ENCODE data around the gene COMP. TPM values are rescaled to one million over a fixed set of nuclear protein-coding genes. Genes with fewer than 3 reads are reported as not detected.

COMP gene
- total and polyA plus RNA-seq, 10 of the 15 experiments (the other 5 are each of a cell fraction or from before 2014, with no cell fraction given), result 0.17 TPM; not detected in 9

GRCh38 chr19:18764591-18765051, 26.5 kb downstream of the COMP start:
- H3K36me3 ChIP-seq (ENCODE audit: control insufficient read depth in 2 of 2, insufficient read depth in 2 of 2, low read length in 1 of 2), result no peaks in the 10 kb centered on the region
- H4K20me1 ChIP-seq (ENCODE audit: control insufficient read depth, insufficient read depth), result no peaks in the 10 kb centered on the region
- intact Hi-C loops (cut with micrococcal nuclease; ENCODE audit: unreplicated experiment) (no loop called here), in situ Hi-C loops (cut with MboI) (no loop called here)
- no peak overlapping the region for H3K4me3 ChIP-seq
- RAD21 ChIA-PET (ENCODE audit: unreplicated experiment), result no interaction called here
- no TSS peak for BruUV-seq (replicated peaks)
- no peaks in the 10 kb centered on the region for H3K27me3 ChIP-seq (replicated peaks in 1 of 2; ENCODE audit: control insufficient read depth in 2 of 2, insufficient read depth in 2 of 2, low read length in 1 of 2)
- FAIRE-seq, result no peak
- no peak overlapping the region for H3K9ac ChIP-seq (ENCODE audit: control insufficient read depth, insufficient read depth, low read length)
- POLR2A ChIA-PET, result no interaction called here
- ATAC-seq, result peak; percentile 23; the same call in 2 of the 3 replicates
- CTCF ChIA-PET, result interaction anchor here (1.5 kb wide), 1 partner anchor 82 kb away, joined by 5 read pairs; no protein-coding TSS in a partner anchor
- no peaks in the 10 kb centered on the region for H3K9me3 ChIP-seq (replicated peaks; ENCODE audit: control insufficient read depth, insufficient read depth, low read length)
- no peak overlapping the region for H3K27ac ChIP-seq (ENCODE audit: control insufficient read depth, insufficient read depth)
- no peaks in the 10 kb centered on the region for H3K79me2 ChIP-seq (ENCODE audit: control insufficient read depth, insufficient read depth, low read length)
- WGBS (ENCODE audit: insufficient coverage, insufficient replicate concordance, low lambda C conversion rate, missing lambda C conversion rate), result 42% methylated on average over 4 of the region's 4 CpGs
- peaks cover 6% of the 10 kb centered on the region for H3K4me1 ChIP-seq (ENCODE audit: control insufficient read depth, insufficient read depth, low read length)
- SMC1A ChIA-PET (ENCODE audit: uncharacterized antibody, unreplicated experiment), result no interaction called here
- no peak overlapping the region for H2AFZ ChIP-seq (ENCODE audit: control insufficient read depth, low read depth, low read length)
- H3K4me2 ChIP-seq (ENCODE audit: control insufficient read depth, insufficient read depth), result no peak overlapping the region
- no peak for DNase-seq (ENCODE audit: low read depth, low spot score)
- no peak for TF ChIP-seq CHD4 (IDR thresholded peaks at IDR 0.05)
- TF ChIP-seq SMC3 (IDR thresholded peaks at IDR 0.05; ENCODE audit: borderline replicate concordance, low read length), result no peak
- no peak for TF ChIP-seq EGR1 (IDR thresholded peaks at IDR 0.05; ENCODE audit: borderline replicate concordance in 1 of 2, low read depth in 2 of 2, low read length in 2 of 2)
- no peak for TF ChIP-seq ZSCAN29 (IDR thresholded peaks at IDR 0.05)
- no peak for TF ChIP-seq HDAC6 (IDR thresholded peaks at IDR 0.05; ENCODE audit: unreplicated experiment)
- TF ChIP-seq HCFC1 (IDR thresholded peaks at IDR 0.05; ENCODE audit: low read length), result no peak
- no peak for TF ChIP-seq DPF2 (IDR thresholded peaks at IDR 0.05)
- no peak for TF ChIP-seq ZBTB40 (IDR thresholded peaks at IDR 0.05; ENCODE audit: borderline replicate concordance)
- TF ChIP-seq SUZ12 (IDR thresholded peaks at IDR 0.05; ENCODE audit: unreplicated experiment), result no peak
- no peak for TF ChIP-seq FOS (IDR thresholded peaks at IDR 0.05; ENCODE audit: borderline replicate concordance, extremely low read depth, insufficient read length)
- TF ChIP-seq REST (IDR thresholded peaks at IDR 0.05; ENCODE audit: low read depth, low read length), result no peak
- no peak for TF ChIP-seq CBX5 (IDR thresholded peaks at IDR 0.05; ENCODE audit: low read depth)
- no peak for TF ChIP-seq RELB (IDR thresholded peaks at IDR 0.05; ENCODE audit: low read depth)
- TF ChIP-seq BRCA1 (IDR thresholded peaks at IDR 0.05; ENCODE audit: low read depth, low read length), result no peak
- TF ChIP-seq YY1 (IDR thresholded peaks at IDR 0.05; ENCODE audit: low read depth, low read length), result no peak
- TF ChIP-seq JUNB (IDR thresholded peaks at IDR 0.05), result no peak
- TF ChIP-seq NR2C2 (IDR thresholded peaks at IDR 0.05; ENCODE audit: borderline replicate concordance, control insufficient read depth, insufficient read length, low read depth), result no peak

All from GM12878 (cell line).